ENCODE data around the gene MED7.

Gene MED7

DNA sequence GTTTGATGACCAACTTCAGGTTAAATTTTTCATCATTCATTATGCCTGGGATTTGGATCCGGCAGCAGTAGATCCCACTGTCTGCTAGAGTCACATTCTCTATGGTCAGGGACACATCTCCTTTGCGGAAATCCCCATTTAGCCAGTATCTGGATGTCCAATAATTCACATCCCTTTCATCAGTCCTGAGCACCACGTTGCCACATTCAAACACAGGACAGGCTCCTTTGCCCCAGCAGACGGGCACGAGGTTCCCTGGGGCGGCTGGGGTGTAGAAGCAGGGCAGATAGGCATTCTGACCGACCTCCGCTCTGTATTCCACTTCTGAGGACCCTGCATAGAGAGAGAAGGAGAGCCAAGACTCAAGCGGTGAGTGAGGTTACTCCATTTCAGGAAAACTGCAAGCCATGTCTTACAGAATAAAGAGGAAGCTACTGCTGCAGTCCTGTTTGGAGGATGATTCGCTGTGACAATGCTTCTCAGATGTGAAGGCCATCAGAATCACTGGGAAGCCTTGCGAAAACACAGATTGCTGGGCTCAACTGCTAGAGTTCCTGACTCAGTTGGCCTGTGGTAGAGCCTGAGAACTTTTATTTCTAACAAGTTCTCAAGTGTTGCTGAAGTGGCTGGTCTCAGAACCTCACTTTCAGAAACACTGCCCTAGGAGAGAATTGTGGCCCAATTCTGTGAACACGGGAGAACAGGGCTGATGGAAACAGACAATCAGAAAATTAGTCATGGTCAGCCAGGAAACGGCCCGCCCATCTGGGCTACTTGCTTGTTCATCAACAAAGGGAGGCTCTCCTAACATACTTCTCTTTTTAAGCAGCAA, 35.8 kb downstream of the MED7 start:
- no peak for DNase-seq (ENCODE audit: low read depth)

DNA sequence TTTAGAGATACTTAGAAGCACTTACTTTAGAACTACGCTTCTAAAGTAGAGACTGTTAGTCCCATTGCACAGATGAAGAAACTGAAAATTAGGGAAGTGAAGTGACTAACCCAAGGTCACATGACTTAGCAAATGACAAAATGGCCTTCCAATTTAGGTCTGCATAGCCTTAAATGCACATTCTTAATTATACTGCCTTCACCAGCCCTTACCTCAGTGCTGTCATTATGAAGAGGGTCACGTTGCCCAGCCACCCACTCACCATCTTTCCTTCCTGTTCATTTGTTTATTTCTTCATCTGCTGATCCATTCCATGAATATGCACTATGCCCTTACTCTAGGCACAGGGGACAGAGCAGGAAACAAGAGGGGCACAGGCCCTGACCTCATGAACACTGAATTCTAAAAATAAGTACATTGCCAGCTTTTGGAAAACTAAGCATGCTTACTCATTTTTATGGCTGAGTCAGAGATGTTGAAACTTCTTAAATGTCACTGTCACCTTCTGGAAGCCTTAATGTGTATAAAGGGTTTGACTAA, 42.5 kb downstream of the MED7 start:
- no peak for DNase-seq (ENCODE audit: low read depth)

DNA sequence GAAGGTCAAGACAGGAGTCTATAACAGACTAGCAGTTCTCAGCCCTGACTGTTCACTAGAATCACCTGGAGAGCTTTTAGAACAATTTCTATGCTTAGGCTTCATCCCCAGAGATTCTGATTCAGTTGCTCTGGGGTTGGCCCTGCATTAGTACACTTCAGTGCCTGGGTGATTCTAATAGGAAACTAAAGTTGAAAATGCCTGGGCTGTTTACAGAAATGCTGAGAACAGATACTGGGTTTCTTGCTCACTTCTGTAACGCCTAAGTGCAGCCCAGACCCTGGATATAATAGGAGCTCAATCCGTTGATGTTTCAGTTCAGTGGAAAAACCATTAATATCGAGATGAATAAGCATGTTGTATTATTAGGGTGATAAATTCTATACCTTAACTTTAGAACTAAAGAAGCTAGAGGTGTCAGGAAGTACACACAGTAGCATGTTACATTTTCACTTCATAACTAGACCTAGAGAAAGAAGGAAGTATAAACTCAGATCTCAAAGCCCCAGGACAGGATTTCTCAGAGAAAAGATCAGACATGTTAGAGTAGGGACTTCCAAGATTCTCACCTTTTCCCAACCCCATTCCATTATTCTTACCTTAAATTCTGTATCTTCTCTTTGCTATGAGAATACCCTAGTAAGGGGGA, 54.2 kb downstream of the MED7 start:
- no peak for DNase-seq (ENCODE audit: low read depth)

Measured in stimulated activated CD8-positive, alpha-beta memory T cell treated with anti-CD3 and anti-CD28 coated beads, Interleukin-12 subunit alpha, Interleukin-12 subunit beta, amount 100 ng/mL, for 1 hour (primary cell).